Lower leg skin (tissue), 3 donors: ENCODE results near the gene SHROOM1.

Experiments
- POLR2A ChIP-seq, 2 donors: fragments of 450-650 bp; IDR thresholded peaks; one replicate each; pipeline ENCODE4 v1.6.1; 2016 to 2017; ENCODE audit warnings: antibody characterized with exemption in 2 of 2, mild to moderate bottlenecking in 1 of 2, moderate library complexity in 1 of 2
- TF ChIP-seq, protein P1 (sequence below), 3 donors: fragments of 450-650 bp; IDR thresholded peaks; one replicate each; pipeline ENCODE4 v1.5.1; 2016; ENCODE audit warnings: antibody characterized with exemption in 3 of 3, mild to moderate bottlenecking in 3 of 3, moderate library complexity in 2 of 3

DNA sequence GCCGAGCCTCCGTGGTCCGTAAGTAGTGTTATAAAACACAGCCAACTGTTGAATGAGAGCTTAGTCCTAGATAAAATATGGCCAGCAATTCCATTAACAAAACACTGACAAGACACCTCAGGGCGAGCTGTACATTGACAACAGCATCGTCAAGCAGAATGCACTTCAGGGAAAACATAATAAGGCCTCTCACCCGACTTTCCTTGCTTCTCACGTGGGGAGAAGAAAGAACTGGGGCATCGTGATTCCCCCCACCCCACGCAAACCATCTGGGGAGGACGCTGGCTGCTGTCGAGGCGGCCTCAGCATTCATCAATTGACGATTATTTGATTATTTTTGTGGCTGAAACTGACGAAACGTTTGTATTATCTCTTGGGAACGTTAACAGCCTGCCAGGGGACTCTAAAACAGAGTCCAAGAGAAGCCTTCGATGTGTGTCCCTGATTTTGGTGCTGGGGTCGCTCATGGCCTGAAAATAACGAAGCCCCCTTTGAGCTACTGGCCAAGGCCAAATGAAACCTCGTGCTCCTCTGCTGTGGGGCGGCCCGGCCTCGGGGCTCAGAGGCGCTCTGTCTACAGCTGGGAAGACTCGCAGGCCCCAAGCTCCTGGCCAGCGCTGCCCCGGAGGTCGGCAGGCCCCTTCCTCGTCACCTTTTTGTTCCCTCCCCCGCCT lies 35.4 kb upstream of the SHROOM1 start:
- TF ChIP-seq, protein P1, sequence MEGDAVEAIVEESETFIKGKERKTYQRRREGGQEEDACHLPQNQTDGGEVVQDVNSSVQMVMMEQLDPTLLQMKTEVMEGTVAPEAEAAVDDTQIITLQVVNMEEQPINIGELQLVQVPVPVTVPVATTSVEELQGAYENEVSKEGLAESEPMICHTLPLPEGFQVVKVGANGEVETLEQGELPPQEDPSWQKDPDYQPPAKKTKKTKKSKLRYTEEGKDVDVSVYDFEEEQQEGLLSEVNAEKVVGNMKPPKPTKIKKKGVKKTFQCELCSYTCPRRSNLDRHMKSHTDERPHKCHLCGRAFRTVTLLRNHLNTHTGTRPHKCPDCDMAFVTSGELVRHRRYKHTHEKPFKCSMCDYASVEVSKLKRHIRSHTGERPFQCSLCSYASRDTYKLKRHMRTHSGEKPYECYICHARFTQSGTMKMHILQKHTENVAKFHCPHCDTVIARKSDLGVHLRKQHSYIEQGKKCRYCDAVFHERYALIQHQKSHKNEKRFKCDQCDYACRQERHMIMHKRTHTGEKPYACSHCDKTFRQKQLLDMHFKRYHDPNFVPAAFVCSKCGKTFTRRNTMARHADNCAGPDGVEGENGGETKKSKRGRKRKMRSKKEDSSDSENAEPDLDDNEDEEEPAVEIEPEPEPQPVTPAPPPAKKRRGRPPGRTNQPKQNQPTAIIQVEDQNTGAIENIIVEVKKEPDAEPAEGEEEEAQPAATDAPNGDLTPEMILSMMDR (IDR thresholded peaks at IDR 0.05): no peak
- TF ChIP-seq POLR2A (IDR thresholded peaks at IDR 0.05): no peak
